ENCODE results near the gene GASK1A. TPM values are rescaled to one million over a fixed set of nuclear protein-coding genes. Genes with fewer than 3 reads are reported as not detected.
A peak's percentile ranks its signal among the peaks of the same experiment; 100 is the strongest.

The GASK1A gene
- total and polyA plus RNA-seq, 2 of the 4 experiments (the other 2 are of a cell fraction), result 0.18 to 0.19 TPM

GRCh38 chr3:43013256-43013655 is 34.1 kb downstream of the GASK1A start:
- H4K20me1 ChIP-seq (ENCODE audit: insufficient read depth, low read length), result no peaks in the 10 kb centered on the region
- no peak overlapping the region for H3K4me3 ChIP-seq (ENCODE audit: insufficient read depth, low read depth, low read length)
- H3K9me3 ChIP-seq (ENCODE audit: control insufficient read depth, insufficient read depth, low read length), result peaks cover 5% of the 10 kb centered on the region; the same call in 1 of the 2 replicates
- TF ChIP-seq USF2 (IDR thresholded peaks at IDR 0.05; ENCODE audit: low read depth, low read length) (no peak), RCOR1 (IDR thresholded peaks at IDR 0.05; ENCODE audit: insufficient replicate concordance, low read length) (no peak), NFE2L2 (IDR thresholded peaks at IDR 0.05; ENCODE audit: low read depth, low read length) (no peak), MAFK (IDR thresholded peaks at IDR 0.05; ENCODE audit: low read depth, low read length) (no peak), FOS (IDR thresholded peaks at IDR 0.05; ENCODE audit: low read depth, low read length) (no peak), BHLHE40 (IDR thresholded peaks at IDR 0.05; ENCODE audit: low read depth, low read length) (no peak)
- in situ Hi-C loops (cut with MboI; ENCODE audit: low sequenced_read_pairs) (no loop called here), intact Hi-C loops (cut with micrococcal nuclease) (no loop called here), dilution Hi-C loops (cut with HindIII; ENCODE audit: low sequenced_read_pairs, unreplicated experiment) (no loop called here)
- no peak for ATAC-seq (ENCODE audit: low read depth)
- no peak overlapping the region for H4K91ac ChIP-seq (ENCODE audit: insufficient read depth, low read depth, low read length)
- no TSS peak for BruUV-seq (replicated peaks)
- no peak overlapping the region for H2BK120ac ChIP-seq (ENCODE audit: low read depth, low read length)
- H2BK15ac ChIP-seq (ENCODE audit: low read depth, low read length), result no peak overlapping the region
- no peaks in the 10 kb centered on the region for H3K36me3 ChIP-seq (ENCODE audit: control insufficient read depth, insufficient read depth, low read length)
- H4K5ac ChIP-seq (ENCODE audit: low read depth, low read length), result no peak overlapping the region
- no peak overlapping the region for H3K27ac ChIP-seq (ENCODE audit: insufficient read depth, low read length)
- H3K9me1 ChIP-seq (ENCODE audit: insufficient read depth, low read length), result no peaks in the 10 kb centered on the region
- no peak overlapping the region for H3K4ac ChIP-seq (ENCODE audit: low read depth, low read length)
- H4K8ac ChIP-seq (ENCODE audit: low read depth in 2 of 2, low read length in 2 of 2), result no peak overlapping the region
- no peak overlapping the region for H3K4me2 ChIP-seq (ENCODE audit: low read depth, low read length)
- H3K4me1 ChIP-seq (ENCODE audit: control insufficient read depth, insufficient read depth, low read length), result no peaks in the 10 kb centered on the region
- ChIA-PET POLR2A (ENCODE audit: unreplicated experiment) (no interaction called here), CTCF (no interaction called here)
- no peak overlapping the region for H2BK5ac ChIP-seq (ENCODE audit: low read depth, low read length, poor library complexity, severe bottlenecking)
- no peak overlapping the region for H3K14ac ChIP-seq (replicated peaks; ENCODE audit: low read depth, low read length)
- WGBS, 2 experiments (ENCODE audit: extremely low coverage in 2 of 2, insufficient read length in 1 of 2), result 50% methylated on average over 1 of the region's 2 CpGs; no CpG with 5 or more reads in 1 of the 2 experiments
- no peak overlapping the region for H3K9ac ChIP-seq (ENCODE audit: low read depth, low read length)
- H2AK9ac ChIP-seq (replicated peaks; ENCODE audit: low read depth, low read length, poor library complexity), result no peak overlapping the region
- H2AK5ac ChIP-seq (ENCODE audit: low read depth, low read length), result no peak overlapping the region
- H2AFZ ChIP-seq (replicated peaks; ENCODE audit: low read length, poor library complexity), result peak overlapping the region; percentile 67
- H3K27me3 ChIP-seq (ENCODE audit: control insufficient read depth, insufficient read depth, low read length), result peaks cover 3% of the 10 kb centered on the region; the same call in 1 of the 2 replicates
- no peak overlapping the region for H3K23ac ChIP-seq (ENCODE audit: low read depth, low read length)
- H3K56ac ChIP-seq (ENCODE audit: extremely low read depth, insufficient read depth, low read length), result no peak overlapping the region
- H3K18ac ChIP-seq (ENCODE audit: low read depth, low read length), result no peak overlapping the region
- no peak overlapping the region for H2BK20ac ChIP-seq (ENCODE audit: low read depth, low read length)
- H3K79me1 ChIP-seq (ENCODE audit: low read depth in 1 of 2, low read length in 2 of 2), result no peaks in the 10 kb centered on the region
- DNase-seq, result no peak

Data from IMR-90 (cell line).